GM18868 (cell line): ENCODE results near the gene PCDHGA1.
"Not testable (repeated sequence)": the region's sequence is repeated elsewhere in the genome, so short reads cannot be mapped to it uniquely, and the experiment has no call there.

ENCODE experiments used
- ATAC-seq: cut with Tn5 transposase; IDR thresholded peaks from one replicate; pipeline ENCODE4 v1.9.1; 2021; ENCODE audit warnings: mild to moderate bottlenecking, moderate library complexity; ENCODE audit not compliant: unreplicated experiment

The PCDHGA1 gene

DNA sequence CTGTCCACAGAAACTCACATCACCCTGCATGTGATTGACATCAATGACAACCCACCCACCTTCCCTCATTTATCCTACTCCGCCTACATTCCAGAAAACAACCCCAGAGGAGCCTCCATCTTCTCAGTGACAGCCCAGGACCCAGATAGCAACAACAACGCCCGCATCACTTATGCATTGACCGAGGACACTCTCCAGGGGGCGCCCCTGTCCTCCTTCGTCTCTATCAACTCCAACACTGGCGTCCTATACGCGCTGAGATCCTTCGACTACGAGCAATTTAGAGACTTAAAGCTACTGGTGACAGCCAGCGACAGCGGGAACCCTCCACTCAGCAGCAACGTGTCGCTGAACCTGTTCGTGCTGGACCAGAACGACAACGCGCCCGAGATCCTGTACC is 15.0 kb downstream of the PCDHGA1 start:
- no peak for ATAC-seq

DNA sequence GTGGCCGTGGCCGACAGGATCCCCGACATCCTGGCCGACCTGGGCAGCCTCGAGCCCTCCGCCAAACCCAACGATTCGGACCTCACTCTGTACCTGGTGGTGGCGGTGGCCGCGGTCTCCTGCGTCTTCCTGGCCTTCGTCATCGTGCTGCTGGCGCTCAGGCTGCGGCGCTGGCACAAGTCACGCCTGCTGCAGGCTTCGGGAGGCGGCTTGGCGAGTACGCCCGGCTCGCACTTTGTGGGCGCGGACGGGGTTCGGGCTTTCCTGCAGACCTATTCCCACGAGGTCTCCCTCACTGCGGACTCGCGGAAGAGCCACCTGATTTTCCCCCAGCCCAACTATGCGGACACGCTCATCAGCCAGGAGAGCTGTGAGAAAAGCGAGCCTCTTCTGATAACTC is 15.7 kb downstream of the PCDHGA1 start:
- not testable (repeated sequence) for ATAC-seq

DNA sequence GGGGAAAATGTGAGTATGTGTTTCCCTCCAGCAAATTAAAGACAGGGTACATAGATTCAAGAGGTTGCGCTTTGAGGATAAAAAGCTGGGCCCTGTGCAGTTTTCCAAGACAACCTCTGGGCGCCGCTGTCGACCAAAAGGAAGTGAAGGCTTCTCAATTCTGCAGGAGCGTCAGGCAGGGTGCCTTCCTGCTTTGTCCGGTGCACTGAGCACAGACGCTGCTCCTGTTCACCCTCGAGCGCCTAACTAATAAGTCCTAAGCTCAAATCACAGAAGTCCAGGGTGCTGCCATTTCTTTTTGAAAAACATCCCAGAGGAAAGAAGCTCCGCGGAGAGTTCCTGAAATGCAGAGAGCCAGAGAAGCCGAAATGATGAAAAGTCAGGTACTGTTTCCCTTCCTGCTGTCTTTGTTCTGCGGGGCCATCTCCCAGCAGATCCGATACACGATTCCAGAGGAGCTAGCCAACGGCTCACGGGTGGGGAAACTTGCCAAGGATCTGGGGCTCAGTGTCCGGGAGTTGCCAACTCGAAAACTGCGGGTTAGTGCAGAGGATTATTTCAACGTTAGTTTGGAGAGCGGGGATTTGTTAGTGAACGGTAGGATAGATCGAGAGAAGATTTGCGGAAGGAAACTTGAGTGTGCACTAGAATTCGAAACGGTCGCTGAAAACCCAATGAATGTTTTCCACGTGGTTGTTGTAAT is 19.8 kb downstream of the PCDHGA1 start, which contains the start of gene PCDHGB1:
PCDHGB1 (plus strand) TSS at position 183 of the 703 bp plus-strand sequence; CDS start at position 345, 162 bp downstream.
- peak; percentile 84 for ATAC-seq

DNA sequence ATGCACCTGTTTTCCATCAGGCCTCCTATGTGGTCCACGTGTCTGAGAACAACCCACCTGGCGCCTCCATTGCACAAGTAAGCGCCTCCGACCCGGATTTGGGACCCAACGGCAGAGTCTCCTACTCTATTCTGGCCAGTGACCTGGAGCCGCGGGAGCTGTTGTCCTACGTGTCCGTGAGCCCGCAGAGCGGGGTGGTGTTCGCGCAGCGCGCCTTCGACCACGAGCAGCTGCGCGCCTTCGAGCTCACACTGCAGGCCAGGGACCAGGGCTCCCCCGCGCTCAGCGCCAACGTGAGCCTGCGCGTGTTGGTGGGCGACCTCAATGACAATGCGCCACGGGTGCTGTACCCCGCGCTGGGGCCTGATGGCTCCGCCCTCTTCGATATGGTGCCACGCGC is 21.3 kb downstream of the PCDHGA1 start:
- ATAC-seq, result no peak

DNA sequence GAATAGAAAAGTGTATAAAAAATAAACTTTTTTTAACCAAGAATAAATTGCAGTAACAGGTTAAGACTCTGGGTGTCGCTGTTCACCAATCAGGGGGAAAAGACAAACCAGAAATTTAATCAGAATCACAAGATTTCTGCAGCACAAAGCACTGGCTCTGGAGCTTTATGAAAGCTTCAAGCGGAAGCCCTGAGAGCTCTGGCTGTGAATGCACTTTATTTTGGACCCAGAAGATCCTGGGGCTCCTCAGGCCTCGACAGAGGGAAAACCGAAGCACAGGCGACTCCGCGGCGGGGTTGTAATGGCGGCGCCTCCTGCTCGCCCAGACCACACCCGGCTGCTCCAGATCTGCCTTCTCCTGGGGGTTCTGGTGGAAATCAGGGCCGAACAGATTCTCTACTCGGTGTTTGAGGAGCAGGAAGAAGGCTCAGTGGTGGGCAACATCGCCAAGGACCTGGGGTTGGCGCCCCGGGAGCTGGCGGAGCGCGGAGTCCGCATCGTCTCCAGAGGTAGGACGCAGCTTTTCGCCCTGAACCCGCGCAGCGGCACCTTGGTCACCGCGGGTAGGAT is 24.7 kb downstream of the PCDHGA1 start, which contains the start of gene PCDHGA4:
PCDHGA4 (plus strand) TSS at position 122 of the 570 bp plus-strand sequence; CDS start at position 209, 87 bp downstream.
- ATAC-seq, result peak; percentile 37

DNA sequence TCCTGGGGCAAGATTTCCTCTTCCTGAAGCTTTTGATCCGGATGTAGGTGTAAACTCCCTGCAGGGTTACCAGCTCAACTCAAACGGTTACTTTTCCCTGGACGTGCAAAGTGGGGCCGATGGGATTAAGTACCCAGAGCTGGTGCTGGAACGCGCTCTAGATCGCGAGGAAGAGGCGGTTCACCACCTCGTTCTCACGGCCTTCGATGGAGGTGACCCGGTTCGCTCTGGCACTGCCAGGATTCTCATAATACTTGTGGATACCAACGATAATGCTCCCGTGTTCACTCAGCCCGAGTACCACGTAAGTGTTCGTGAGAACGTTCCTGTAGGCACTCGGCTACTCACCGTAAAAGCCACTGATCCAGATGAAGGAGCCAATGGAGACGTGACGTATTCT is 25.3 kb downstream of the PCDHGA1 start:
- no peak for ATAC-seq

DNA sequence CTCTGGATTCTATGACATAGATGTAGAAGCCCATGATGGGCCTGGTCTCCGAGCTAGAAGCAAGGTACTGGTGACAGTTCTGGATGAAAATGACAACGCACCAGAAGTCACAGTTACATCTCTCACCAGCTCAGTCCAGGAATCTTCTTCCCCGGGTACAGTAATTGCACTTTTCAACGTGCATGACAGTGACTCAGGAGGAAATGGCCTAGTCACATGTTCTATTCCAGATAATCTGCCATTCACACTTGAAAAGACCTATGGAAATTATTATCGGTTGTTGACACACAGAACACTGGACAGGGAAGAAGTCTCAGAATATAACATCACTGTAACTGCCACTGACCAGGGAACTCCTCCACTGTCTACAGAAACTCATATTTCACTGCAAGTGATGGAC is 25.8 kb downstream of the PCDHGA1 start:
- no peak for ATAC-seq

DNA sequence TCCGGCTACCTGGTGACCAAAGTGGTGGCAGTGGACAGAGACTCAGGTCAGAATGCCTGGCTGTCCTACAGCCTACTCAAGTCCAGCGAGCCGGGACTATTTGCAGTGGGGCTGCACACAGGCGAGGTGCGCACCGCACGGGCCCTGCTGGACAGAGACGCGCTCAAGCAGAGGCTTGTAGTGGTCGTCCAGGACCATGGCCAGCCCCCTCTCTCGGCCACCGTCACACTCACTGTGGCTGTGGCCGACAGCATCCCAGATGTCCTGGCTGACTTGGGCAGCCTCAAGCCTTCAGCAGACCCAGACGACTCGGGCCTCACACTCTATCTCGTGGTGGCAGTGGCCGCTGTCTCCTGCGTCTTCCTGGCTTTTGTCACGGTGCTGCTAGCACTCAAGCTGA is 26.6 kb downstream of the PCDHGA1 start:
- no peak for ATAC-seq

DNA sequence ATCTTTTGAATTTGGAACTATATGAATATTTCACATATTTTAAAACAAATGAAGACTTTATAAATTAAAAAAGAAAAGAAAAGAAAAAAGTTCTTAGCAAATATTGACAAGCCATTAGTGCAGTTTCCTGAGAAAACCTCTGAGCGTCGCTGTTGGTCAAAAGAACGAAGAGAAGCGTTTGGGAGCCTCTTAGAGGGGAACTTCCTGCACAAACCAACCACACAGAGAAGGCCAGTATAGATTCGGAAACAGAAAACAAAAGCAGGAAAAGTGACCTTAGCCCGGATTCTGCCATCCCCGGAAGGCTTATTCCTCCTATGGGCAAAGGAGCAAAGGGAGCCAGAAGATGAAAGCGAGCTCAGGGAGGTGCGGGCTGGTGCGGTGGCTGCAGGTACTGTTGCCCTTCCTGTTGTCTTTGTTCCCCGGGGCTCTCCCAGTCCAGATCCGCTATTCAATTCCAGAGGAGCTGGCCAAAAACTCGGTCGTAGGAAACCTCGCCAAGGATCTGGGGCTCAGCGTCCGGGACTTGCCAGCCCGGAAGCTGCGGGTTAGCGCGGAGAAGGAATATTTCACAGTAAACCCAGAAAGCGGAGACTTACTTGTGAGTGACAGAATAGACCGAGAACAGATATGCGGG is 29.6 kb downstream of the PCDHGA1 start, which contains the start of gene PCDHGB2:
PCDHGB2 (plus strand) TSS at position 205 of the 637 bp plus-strand sequence; CDS start at position 347, 142 bp downstream.
- ATAC-seq, result peak; percentile 79

DNA sequence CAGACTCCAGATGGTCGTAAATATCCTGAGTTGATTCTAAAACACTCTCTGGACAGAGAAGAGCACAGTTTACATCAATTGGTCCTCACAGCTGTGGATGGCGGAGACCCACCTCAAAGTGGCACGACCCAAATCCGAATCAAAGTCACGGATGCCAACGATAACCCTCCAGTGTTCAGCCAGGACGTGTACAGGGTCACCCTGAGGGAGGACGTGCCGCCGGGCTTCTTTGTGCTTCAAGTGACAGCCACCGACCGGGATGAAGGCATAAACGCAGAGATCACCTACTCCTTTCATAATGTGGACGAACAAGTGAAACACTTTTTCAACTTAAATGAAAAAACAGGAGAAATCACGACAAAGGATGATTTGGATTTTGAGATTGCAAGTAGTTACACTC is 30.4 kb downstream of the PCDHGA1 start:
- no peak for ATAC-seq

DNA sequence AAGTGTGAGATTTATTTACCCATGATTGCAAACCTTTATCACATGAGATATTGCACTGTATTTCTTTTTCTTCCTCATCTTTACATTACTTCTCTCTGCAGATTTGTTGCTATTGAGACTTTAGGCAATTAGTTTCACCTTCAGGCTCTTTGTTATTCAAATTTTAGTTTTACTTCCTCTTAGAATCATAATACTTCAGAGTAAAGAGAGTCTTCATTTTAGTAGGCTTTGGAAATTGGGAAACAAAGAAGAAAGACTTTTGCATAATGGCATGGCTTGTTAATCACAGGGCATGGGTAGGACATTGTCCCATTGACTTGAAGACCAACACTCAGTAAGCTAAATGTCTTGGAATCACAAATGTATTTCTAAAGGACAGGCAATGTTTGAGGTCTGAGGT is 32.4 kb downstream of the PCDHGA1 start:
- no peak for ATAC-seq

DNA sequence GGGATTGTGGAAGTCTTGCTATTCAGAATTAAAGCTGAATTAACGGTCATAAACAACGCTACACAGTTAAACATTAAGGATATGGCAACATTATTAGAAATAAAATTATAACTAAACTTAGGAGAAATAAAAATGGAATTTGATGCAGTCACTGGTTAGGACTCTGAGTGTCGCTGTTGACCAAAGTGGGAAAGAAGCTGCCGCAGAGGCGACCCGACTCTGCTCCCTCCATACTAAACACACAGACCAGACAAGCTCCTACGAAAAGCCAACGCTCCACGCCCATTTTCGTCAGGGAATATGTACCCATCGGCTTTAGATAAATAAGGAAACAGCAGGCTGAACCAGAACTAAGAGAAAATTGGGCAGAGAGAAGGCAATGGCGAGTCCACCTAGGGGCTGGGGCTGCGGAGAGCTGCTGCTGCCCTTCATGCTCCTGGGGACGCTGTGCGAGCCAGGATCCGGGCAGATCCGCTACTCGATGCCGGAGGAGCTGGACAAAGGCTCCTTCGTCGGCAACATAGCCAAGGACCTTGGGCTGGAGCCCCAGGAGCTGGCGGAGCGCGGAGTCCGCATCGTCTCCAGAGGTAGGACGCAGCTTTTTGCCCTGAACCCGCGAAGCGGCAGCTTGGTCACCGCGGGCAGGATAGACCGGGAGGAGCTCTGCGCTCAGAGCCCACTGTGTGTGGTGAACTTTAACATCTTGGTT is 33.8 kb downstream of the PCDHGA1 start, which contains the start of gene PCDHGA5:
PCDHGA5 (plus strand) TSS at position 211 of the 709 bp plus-strand sequence; CDS start at position 380, 169 bp downstream.
- no peak for ATAC-seq

DNA sequence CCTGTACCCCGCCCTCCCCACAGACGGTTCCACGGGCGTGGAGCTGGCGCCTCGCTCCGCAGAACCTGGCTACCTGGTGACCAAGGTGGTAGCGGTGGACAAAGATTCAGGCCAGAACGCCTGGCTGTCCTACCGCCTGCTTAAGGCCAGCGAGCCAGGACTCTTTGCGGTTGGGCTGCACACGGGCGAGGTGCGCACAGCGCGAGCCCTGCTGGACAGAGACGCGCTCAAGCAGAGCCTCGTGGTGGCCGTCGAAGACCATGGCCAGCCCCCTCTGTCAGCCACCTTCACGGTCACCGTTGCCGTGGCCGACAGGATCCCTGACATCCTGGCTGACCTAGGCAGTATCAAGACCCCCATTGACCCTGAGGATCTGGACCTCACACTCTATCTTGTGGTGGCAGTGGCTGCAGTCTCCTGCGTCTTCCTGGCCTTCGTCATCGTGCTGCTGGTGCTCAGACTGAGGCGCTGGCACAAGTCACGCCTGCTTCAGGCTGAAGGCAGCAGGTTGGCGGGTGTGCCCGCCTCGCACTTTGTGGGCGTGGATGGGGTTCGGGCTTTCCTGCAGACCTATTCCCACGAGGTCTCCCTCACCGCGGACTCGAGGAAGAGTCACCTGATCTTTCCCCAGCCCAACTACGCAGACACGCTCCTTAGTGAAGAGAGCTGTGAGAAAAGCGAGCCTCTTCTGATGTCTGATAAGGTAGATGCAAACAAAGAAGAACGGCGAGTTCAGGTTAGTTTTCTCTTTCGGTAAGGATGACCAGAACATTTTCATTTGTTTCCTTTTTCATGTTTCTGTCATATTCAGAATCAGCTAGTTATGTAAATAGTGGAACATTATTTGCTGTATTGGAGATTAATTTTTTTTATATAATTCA is 35.9 kb downstream of the PCDHGA1 start:
- no peak for ATAC-seq

DNA sequence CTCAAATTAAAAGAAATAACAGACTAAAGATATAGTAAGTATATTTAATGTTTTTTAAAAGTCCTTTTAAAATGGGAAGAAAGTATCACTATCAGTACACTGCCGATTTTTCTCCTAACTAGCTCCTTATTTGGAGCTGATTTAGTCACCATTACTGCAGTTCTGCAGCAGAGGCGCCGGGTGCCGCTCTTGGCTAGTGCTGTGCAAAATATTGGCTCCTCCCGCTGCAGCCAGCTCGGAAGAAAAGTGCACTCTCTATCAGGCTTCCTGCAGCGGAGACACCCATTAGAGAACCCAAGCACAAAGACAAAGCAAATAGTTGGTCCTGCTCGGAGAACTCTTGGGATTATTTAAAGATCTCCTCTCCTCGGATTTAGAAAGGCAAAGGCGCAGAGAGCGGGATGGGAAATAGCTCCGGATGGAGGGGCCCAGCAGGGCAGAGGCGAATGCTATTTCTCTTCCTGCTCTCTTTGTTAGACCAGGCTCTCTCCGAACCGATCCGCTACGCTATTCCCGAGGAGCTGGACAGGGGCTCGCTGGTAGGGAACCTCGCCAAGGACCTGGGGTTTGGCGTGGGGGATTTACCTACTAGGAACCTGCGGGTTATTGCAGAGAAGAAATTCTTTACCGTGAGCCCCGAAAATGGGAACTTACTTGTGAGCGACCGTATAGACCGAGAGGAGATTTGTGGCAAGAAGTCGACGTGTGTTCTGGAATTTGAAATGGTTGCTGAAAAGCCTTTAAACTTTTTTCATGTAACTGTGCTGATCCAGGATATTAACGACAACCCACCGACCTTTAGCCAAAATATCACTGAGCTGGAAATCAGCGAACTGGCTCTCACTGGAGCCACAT is 39.9 kb downstream of the PCDHGA1 start, which contains the start of gene PCDHGB3:
PCDHGB3 (plus strand) TSS at position 249 of the 855 bp plus-strand sequence; CDS start at position 402, 153 bp downstream.
- peak; percentile 99 for ATAC-seq

DNA sequence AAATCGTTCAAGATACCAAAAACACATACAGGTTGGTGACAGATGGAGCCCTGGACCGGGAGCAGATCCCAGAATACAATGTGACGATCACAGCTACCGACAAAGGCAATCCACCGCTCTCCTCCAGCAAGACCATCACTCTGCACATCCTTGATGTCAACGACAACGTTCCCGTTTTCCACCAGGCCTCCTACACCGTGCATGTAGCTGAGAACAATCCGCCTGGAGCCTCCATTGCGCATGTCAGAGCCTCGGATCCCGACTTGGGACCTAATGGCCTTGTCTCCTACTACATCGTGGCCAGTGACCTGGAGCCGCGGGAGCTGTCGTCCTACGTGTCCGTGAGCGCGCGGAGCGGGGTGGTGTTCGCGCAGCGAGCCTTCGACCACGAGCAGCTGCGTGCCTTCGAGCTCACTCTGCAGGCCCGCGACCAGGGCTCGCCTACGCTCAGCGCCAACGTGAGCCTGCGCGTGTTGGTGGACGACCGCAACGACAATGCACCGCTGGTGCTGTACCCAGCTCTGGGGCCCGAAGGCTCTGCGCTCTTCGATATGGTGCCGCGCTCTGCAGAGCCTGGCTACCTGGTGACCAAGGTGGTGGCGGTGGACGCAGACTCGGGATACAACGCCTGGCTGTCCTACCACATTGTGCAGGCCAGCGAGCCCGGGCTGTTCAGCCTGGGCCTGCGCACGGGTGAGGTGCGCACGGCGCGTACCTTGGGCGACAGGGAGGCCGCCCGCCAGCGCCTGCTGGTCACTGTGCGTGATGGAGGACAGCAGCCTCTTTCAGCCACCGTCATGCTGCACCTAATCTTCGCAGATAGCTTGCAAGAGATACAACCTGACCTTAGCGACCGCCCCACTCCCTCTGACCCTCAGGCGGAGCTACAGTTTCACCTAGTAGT is 41.5 kb downstream of the PCDHGA1 start:
- no peak for ATAC-seq

DNA sequence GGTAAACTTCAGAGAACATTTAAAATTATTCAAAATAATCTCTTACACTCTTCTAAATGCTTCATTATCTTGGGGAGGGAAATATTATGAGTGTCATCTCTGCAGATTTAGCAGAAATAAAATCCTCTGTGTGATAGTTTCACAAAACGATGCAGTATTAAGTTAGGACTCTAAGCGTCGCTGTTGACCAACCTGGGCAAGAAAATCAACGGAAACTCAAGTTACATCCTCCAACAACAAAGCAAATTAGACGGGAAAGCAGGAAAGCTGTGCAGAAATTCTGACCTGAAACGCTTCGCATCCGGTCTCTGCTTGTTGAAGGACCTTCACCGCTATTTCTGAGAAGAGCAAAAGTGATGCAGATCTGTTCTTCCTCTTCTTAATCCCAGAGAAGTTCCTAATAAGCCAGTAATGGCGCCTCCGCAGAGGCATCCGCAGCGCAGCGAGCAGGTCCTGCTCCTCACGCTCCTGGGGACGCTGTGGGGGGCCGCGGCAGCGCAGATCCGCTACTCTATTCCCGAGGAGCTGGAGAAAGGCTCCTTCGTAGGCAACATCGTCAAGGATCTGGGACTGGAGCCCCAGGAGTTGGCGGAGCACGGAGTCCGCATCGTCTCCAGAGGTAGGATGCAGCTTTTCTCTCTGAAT is 43.5 kb downstream of the PCDHGA1 start, which contains the start of gene PCDHGA6:
PCDHGA6 (plus strand) TSS at position 219 of the 645 bp plus-strand sequence; CDS start at position 412, 193 bp downstream.
- ATAC-seq, result no peak

DNA sequence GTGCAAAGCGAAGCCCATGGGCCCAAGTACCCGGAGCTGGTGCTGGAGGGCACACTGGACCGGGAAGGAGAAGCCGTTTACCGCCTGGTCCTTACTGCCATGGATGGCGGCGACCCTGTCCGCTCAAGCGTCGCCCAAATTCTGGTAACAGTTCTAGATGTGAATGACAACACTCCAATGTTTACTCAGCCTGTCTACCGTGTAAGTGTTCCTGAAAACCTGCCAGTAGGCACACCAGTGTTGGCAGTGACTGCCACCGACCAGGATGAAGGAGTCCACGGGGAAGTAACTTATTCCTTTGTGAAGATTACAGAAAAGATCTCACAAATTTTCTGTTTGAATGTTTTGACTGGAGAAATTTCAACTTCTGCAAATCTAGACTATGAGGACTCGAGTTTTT is 44.3 kb downstream of the PCDHGA1 start:
- no peak for ATAC-seq
